ENCODE results near the gene INSIG1.
A peak's percentile ranks its signal among the peaks of the same experiment; 100 is the strongest.

The INSIG1 gene

DNA sequence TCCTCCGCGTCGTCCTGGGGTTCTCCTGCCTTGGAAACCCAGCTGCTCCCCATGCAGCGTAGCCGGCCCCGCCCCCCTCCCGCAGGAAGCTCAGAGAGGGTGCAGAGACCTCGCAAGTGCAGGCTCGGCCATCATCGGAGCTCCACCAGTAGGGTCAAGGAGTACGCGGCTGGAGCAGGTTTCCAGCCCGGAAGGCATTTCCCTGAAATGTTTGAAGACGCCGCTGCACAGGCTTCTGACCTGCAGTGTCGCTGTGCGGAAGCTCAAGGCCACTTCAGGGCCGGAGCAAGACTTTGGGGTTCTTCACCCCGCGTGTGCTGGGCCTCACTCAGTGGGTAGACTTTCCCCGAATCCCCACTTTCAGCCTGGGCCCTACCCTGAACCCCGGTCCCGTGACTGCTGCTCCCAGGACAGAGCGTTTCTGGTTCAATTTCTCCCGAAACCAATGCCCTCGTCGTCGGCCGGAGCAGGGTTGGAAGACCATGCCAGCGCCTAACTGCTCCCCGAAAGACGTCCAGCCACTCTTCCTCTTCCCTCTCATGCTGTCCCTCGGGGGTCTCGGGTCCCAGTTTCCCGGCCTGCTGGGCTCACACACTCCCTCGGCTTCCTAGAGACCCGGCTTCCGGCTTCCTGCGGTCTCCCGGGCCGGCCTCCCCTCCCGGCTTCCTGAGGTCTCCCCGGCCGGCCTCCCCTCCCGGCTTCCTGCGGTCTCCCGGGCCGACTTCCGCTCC is 52.1 kb downstream of the INSIG1 start:
- Histone ChIP-seq H3K4me1 (peaks cover 4% of the 10 kb centered on the region), H3K27ac (no peak overlapping the region), H3K79me2 (no peaks in the 10 kb centered on the region), H3K4me3 (ENCODE audit: low read depth, low read length) (no peak overlapping the region), H2AFZ (peak overlapping the region; percentile 15), H3K9ac (no peak overlapping the region), H3K4me2 (ENCODE audit: low read length) (peak overlapping the region; percentile 29), H3K9me3 (ENCODE audit: control insufficient read depth, low read length) (no peaks in the 10 kb centered on the region), H3K27me3 (ENCODE audit: control insufficient read depth, insufficient read depth, low read length) (peaks cover 2% of the 10 kb centered on the region), H3K36me3 (ENCODE audit: control insufficient read depth, insufficient read depth, low read length) (no peaks in the 10 kb centered on the region)
- TF ChIP-seq, protein P1, sequence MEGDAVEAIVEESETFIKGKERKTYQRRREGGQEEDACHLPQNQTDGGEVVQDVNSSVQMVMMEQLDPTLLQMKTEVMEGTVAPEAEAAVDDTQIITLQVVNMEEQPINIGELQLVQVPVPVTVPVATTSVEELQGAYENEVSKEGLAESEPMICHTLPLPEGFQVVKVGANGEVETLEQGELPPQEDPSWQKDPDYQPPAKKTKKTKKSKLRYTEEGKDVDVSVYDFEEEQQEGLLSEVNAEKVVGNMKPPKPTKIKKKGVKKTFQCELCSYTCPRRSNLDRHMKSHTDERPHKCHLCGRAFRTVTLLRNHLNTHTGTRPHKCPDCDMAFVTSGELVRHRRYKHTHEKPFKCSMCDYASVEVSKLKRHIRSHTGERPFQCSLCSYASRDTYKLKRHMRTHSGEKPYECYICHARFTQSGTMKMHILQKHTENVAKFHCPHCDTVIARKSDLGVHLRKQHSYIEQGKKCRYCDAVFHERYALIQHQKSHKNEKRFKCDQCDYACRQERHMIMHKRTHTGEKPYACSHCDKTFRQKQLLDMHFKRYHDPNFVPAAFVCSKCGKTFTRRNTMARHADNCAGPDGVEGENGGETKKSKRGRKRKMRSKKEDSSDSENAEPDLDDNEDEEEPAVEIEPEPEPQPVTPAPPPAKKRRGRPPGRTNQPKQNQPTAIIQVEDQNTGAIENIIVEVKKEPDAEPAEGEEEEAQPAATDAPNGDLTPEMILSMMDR (IDR thresholded peaks at IDR 0.05) = no peak

DNA sequence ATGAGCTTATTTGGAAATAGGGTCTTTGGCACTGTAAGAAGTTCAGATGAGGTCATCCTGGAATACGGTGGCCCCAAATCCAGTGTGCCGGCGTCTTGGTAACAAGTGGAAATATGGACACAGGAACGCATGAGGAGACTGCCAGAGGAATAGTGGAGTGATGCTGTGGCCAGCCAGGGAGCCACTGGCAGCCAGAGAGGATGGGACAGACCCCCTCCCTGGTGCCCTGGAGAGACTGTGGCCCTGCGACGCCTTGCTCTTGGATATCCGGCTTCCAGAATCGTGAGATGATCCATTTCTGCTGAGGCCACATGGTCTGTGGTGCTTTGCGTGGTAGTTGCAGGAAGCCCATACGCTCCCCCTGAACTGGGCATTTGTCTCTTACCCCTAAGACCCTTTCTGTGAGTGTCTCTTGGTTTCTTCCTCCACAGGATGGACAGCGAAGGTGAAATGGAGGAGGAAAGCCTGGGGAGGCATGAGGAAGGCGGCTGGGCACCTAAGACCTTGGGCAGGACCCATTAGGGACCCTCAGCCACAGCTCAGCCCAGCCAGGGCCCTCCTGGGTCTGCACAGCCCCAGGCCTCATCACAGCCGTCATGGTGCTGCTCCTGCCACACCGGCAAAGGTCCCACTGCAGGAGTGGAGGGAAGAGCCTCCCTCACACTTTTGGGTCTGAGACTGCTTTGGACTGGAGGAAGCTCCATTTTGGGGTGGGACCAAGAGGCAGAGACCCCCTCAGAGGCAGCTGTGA is 53.6 kb downstream of the INSIG1 start:
- H3K9ac ChIP-seq = no peak overlapping the region
- H3K27ac ChIP-seq = no peak overlapping the region
- no peaks in the 10 kb centered on the region for H3K79me2 ChIP-seq
- TF ChIP-seq, protein P1 (IDR thresholded peaks at IDR 0.05) = no peak
- H3K9me3 ChIP-seq (ENCODE audit: control insufficient read depth, low read length) = no peaks in the 10 kb centered on the region
- no peaks in the 10 kb centered on the region for H3K27me3 ChIP-seq (ENCODE audit: control insufficient read depth, insufficient read depth, low read length)
- no peak overlapping the region for H2AFZ ChIP-seq
- no peak overlapping the region for H3K4me2 ChIP-seq (ENCODE audit: low read length)
- no peaks in the 10 kb centered on the region for H3K36me3 ChIP-seq (ENCODE audit: control insufficient read depth, insufficient read depth, low read length)
- no peak overlapping the region for H3K4me3 ChIP-seq (ENCODE audit: low read depth, low read length)
- H3K4me1 ChIP-seq = no peaks in the 10 kb centered on the region

DNA sequence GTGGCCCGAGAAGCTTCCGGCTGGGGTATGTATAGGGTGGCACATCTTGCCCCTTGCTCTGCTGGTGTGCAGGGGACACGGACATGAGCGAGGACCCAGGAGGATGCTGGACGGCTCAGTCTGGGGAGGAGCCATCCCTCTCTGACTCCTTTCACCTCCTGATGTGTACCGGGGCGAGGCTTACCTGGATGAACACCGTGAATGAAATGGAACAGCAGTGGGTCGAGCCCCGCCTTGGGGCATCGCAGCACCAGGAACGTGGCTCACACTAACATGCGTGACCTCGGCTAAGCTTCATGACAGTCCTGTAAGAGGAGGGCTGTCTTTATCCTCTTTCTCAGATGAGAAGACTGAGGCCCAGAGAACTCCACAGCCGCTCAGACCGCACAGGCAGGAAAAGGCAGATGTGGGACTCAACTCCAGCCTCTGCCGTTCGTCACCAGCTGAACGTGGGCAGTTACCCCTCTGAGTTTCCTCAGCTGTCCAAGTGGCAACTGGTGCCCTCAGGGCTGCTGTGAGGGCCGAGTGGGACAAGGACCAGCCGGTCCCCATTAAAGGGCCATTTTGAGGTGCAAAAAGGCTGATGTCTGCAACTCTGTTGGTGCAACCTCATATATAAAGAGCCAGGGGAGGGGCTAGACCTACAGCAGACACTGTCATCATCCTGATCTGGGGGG is 54.5 kb downstream of the INSIG1 start:
- no peak overlapping the region for H3K4me2 ChIP-seq (ENCODE audit: low read length)
- no peaks in the 10 kb centered on the region for H3K4me1 ChIP-seq
- H2AFZ ChIP-seq = no peak overlapping the region
- no peaks in the 10 kb centered on the region for H3K9me3 ChIP-seq (ENCODE audit: control insufficient read depth, low read length)
- H3K79me2 ChIP-seq = no peaks in the 10 kb centered on the region
- TF ChIP-seq, protein P1 (IDR thresholded peaks at IDR 0.05) = no peak
- H3K27ac ChIP-seq = no peak overlapping the region
- H3K4me3 ChIP-seq (ENCODE audit: low read depth, low read length) = no peak overlapping the region
- no peaks in the 10 kb centered on the region for H3K27me3 ChIP-seq (ENCODE audit: control insufficient read depth, insufficient read depth, low read length)
- no peaks in the 10 kb centered on the region for H3K36me3 ChIP-seq (ENCODE audit: control insufficient read depth, insufficient read depth, low read length)
- no peak overlapping the region for H3K9ac ChIP-seq

DNA sequence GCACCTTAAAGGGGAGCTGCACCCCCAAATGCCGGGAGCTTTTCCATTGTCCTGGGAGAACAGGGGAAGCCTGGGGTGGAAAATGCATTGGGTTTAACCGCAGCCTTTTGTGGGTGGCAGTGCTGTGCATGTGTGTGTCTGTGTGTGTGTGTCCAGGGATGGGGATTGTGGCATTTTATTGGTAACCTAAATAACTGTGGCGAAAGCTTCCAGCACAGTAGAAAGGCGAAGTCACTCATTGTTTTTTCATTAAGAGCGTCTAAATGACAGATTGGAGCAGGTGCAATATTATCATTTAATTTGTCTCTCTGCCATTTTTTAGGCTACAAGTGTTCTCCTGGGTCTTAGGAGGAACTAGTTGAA is 55.1 kb downstream of the INSIG1 start:
- no peak overlapping the region for H3K4me3 ChIP-seq (ENCODE audit: low read depth, low read length)
- no peaks in the 10 kb centered on the region for H3K4me1 ChIP-seq
- H3K9ac ChIP-seq = no peak overlapping the region
- no peak overlapping the region for H3K4me2 ChIP-seq (ENCODE audit: low read length)
- TF ChIP-seq, protein P1 (IDR thresholded peaks at IDR 0.05) = no peak
- no peak overlapping the region for H3K27ac ChIP-seq
- no peak overlapping the region for H2AFZ ChIP-seq
- H3K9me3 ChIP-seq (ENCODE audit: control insufficient read depth, low read length) = no peaks in the 10 kb centered on the region
- H3K79me2 ChIP-seq = no peaks in the 10 kb centered on the region
- no peaks in the 10 kb centered on the region for H3K27me3 ChIP-seq (ENCODE audit: control insufficient read depth, insufficient read depth, low read length)
- no peaks in the 10 kb centered on the region for H3K36me3 ChIP-seq (ENCODE audit: control insufficient read depth, insufficient read depth, low read length)

All from parathyroid adenoma (tissue), 2 donors.